ENCODE data around the gene DDX6.
"Not testable (repeated sequence)": the region's sequence is repeated elsewhere in the genome, so short reads cannot be mapped to it uniquely, and the experiment has no call there.

GRCh38 chr11:118721478-118722015, 69.4 kb downstream of the DDX6 start:
- not testable (repeated sequence) for TF ChIP-seq POLR2A, SPI1 (IDR thresholded peaks at IDR 0.05; ENCODE audit: low read depth, low read length)

All from GM12891 (cell line).